ENCODE results near the gene OR6C76. TPM values are rescaled to one million over a fixed set of nuclear protein-coding genes. Genes with fewer than 3 reads are reported as not detected.
"Not testable (repeated sequence)": the region's sequence is repeated elsewhere in the genome, so short reads cannot be mapped to it uniquely, and the experiment has no call there.

OR6C76 gene
- total RNA-seq, 4 donors from 2014 or later, result not detected

DNA sequence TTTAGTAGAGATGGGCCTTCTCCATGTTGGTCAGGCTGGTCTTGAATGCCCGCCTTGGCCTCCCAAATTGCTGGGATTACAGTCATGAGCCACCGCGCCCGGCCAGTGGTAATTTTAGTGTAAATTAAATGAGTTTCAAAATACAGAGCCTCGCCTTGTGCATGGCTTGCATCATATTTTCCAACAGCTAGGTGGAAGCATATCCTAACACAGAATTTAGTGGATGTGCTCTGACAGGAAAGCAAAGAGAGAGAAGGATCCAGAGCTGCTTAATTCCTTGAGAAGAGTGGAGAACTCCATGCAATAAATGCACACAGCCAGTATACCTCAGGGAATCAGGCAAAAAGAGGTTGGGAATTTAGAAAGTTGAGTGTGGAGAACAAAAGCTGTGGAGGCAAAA, 20.3 kb downstream of the OR6C76 start:
- intact Hi-C loops (cut with DNase I), result no loop called here
- Histone ChIP-seq H3K27ac (replicated peaks in 1 of 4) (no peak overlapping the region), H3K36me3 (no peaks in the 10 kb centered on the region), H3K9me3 (peaks cover 0 to 2% (median 0%) of the 10 kb centered on the region in 4 donors), H3K27me3 (no peaks in the 10 kb centered on the region), H3K4me3 (no peak overlapping the region), H3K4me1 (no peaks in the 10 kb centered on the region)
- DNase-seq (ENCODE audit: extremely low spot score), result no peak
- WGBS, result 68% methylated on average over 5 of the region's 5 CpGs
- TF ChIP-seq POLR2AphosphoS5 (IDR thresholded peaks at IDR 0.05) (no peak), POLR2A (IDR thresholded peaks at IDR 0.05; ENCODE audit: low read depth) (no peak), EP300 (IDR thresholded peaks at IDR 0.05) (no peak)
- TF ChIP-seq, protein P1, sequence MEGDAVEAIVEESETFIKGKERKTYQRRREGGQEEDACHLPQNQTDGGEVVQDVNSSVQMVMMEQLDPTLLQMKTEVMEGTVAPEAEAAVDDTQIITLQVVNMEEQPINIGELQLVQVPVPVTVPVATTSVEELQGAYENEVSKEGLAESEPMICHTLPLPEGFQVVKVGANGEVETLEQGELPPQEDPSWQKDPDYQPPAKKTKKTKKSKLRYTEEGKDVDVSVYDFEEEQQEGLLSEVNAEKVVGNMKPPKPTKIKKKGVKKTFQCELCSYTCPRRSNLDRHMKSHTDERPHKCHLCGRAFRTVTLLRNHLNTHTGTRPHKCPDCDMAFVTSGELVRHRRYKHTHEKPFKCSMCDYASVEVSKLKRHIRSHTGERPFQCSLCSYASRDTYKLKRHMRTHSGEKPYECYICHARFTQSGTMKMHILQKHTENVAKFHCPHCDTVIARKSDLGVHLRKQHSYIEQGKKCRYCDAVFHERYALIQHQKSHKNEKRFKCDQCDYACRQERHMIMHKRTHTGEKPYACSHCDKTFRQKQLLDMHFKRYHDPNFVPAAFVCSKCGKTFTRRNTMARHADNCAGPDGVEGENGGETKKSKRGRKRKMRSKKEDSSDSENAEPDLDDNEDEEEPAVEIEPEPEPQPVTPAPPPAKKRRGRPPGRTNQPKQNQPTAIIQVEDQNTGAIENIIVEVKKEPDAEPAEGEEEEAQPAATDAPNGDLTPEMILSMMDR (IDR thresholded peaks at IDR 0.05), result no peak

DNA sequence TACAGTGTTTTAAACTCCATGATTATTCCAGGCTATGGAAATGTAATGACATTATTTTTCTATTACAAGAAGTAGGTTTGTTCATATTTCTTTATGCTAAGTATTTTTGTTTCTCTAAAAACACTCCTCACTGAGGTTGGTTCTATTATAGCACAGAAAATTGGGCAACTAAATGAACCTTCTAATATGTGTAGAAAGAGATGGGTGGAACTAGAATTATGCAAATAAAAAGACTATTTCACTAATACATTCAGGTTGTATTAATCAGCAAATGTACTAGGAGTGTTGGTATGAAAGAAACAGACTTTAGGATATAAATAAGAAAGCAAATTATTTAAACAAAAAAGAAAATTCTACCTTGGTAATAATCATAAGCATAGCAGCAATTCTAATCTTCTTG, 22.8 kb downstream of the OR6C76 start:
- no peak overlapping the region for H3K4me3 ChIP-seq
- no peaks in the 10 kb centered on the region for H3K4me1 ChIP-seq
- no peak overlapping the region for H3K27ac ChIP-seq (replicated peaks in 1 of 4)
- H3K9me3 ChIP-seq, result no peaks in the 10 kb centered on the region
- H3K36me3 ChIP-seq, result no peaks in the 10 kb centered on the region
- intact Hi-C loops (cut with DNase I), result no loop called here
- DNase-seq (ENCODE audit: extremely low spot score), result no peak
- TF ChIP-seq EP300 (IDR thresholded peaks at IDR 0.05), result no peak
- TF ChIP-seq POLR2A (IDR thresholded peaks at IDR 0.05; ENCODE audit: low read depth), result no peak
- TF ChIP-seq, protein P1 (IDR thresholded peaks at IDR 0.05), result no peak
- TF ChIP-seq POLR2AphosphoS5 (IDR thresholded peaks at IDR 0.05), result no peak
- no peaks in the 10 kb centered on the region for H3K27me3 ChIP-seq

DNA sequence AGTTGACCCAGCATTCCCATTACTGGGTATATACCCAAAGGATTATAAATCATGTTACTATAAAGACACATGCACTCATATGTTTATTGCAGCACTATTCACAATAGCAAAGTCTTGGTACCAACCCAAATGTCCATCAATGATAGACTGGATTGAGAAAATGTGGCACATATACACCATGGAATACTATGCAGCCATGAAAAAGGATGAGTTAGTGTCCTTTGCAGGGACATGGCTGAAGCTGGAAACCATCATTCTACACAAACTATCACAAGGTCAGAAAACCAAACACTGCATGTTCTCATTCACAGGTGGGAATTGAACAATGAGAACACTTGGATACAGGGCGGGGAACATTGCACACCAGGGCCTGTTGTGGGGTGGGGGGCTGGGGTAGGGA, 38.9 kb downstream of the OR6C76 start:
- intact Hi-C loops (cut with DNase I); DNase-seq (ENCODE audit: extremely low spot score): not testable (repeated sequence)

DNA sequence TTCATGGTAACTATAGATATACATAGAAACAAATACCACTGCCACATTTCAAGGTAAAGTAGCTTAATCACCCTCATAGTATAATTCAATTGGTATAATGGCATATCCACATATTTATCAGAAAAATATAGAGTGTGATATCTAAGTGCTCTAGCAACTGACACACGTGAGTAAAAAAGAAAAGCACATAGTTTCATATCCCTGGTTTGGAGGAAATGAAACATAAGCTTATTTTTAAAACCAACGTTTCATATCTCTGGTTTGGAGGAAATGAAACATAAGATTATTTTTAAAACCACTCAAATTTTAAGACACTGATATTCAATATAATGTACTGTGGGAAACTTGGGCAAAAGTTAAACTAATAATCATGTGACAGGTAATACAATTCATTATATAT, 41.8 kb downstream of the OR6C76 start:
- 25% methylated on average over 2 of the region's 2 CpGs for WGBS
- no peaks in the 10 kb centered on the region for H3K36me3 ChIP-seq
- TF ChIP-seq EP300 (IDR thresholded peaks at IDR 0.05), result no peak
- TF ChIP-seq, protein P1 (IDR thresholded peaks at IDR 0.05), result no peak
- TF ChIP-seq POLR2A (IDR thresholded peaks at IDR 0.05; ENCODE audit: low read depth), result no peak
- TF ChIP-seq POLR2AphosphoS5 (IDR thresholded peaks at IDR 0.05), result no peak
- intact Hi-C loops (cut with DNase I), result no loop called here
- DNase-seq (ENCODE audit: extremely low spot score), result no peak
- H3K4me1 ChIP-seq, result no peaks in the 10 kb centered on the region
- H3K4me3 ChIP-seq, result no peak overlapping the region
- no peak overlapping the region for H3K27ac ChIP-seq (replicated peaks in 1 of 4)
- no peaks in the 10 kb centered on the region for H3K9me3 ChIP-seq
- H3K27me3 ChIP-seq, result no peaks in the 10 kb centered on the region

More for the DNA sequence above, 38.9 kb downstream of the OR6C76 start:
- WGBS, result 88% methylated on average over 1 of the region's 1 CpG
- not testable (repeated sequence) for H3K27ac ChIP-seq (replicated peaks in 1 of 4); H3K4me3 ChIP-seq; H3K27me3 ChIP-seq; H3K4me1 ChIP-seq; H3K9me3 ChIP-seq; H3K36me3 ChIP-seq

DNA sequence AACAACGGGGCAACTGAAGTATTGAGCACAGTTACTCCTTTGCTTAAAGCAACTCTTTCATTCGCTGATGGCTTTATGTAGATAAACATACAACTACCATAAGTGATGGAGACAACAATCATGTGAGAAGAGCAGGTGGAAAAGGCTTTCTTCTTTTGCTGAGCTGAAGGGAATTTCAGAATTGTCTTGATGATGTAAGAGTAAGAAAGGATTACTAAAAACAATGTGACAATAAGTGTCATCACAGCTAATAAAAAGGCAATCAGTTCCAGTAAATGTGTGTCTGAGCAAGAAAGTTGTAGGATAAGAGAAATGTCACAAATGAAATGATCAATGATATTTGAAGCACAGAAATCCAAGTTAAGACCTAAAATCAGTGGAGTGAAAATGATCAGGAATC, 43.2 kb downstream of the OR6C76 start:
- Histone ChIP-seq H3K27ac (replicated peaks in 1 of 4) (no peak overlapping the region), H3K4me1 (no peaks in the 10 kb centered on the region), H3K4me3 (no peak overlapping the region), H3K27me3 (no peaks in the 10 kb centered on the region), H3K9me3 (no peaks in the 10 kb centered on the region), H3K36me3 (no peaks in the 10 kb centered on the region)
- intact Hi-C loops (cut with DNase I), result no loop called here
- TF ChIP-seq EP300 (IDR thresholded peaks at IDR 0.05), result no peak
- TF ChIP-seq, protein P1 (IDR thresholded peaks at IDR 0.05), result no peak
- WGBS, result 27% methylated on average over 2 of the region's 2 CpGs
- DNase-seq (ENCODE audit: extremely low spot score), result no peak

All from esophagus muscularis mucosa (tissue), 4 donors.